WTC11 (cell line): Measurements from ENCODE around the gene ADCY6. TPM values are rescaled to one million over a fixed set of nuclear protein-coding genes. Genes with fewer than 3 reads are reported as not detected.

Experiments used
- ATAC-seq: fragments of 200-7000 bp; cut with Tn5 transposase; 2 replicates; pipeline ENCODE4 v1.10.0; 2021; ENCODE audit warnings: mild to moderate bottlenecking, moderate library complexity
- CTCF ChIA-PET: fragments of 300-600 bp; sonication (Branson Sonifier 250); formaldehyde crosslinking; loops from one replicate; lab custom pipeline; 2021; ENCODE audit warnings: antibody characterized with exemption; lab: Charles Lee
- POLR2A ChIA-PET: fragments of 350-600 bp; sonication (Branson Sonifier 250); formaldehyde crosslinking; loops from one replicate; lab custom pipeline; 2021; ENCODE audit warnings: antibody characterized with exemption; lab: Charles Lee
- DNase-seq: peaks from one replicate; pipeline ENCODE4 v3.0.0; 2021; ENCODE audit warnings: low spot score
- H3K27ac Mint-ChIP-seq: 2 replicates; pipeline ENCODE4 v1.8.0; 2021; ENCODE audit warnings: mixed read lengths
- H3K27me3 Mint-ChIP-seq: 2 replicates; pipeline ENCODE4 v1.8.0; 2021; ENCODE audit warnings: low read depth, mild to moderate bottlenecking, moderate library complexity, mixed read lengths
- H3K36me3 Mint-ChIP-seq: 2 replicates; pipeline ENCODE4 v1.8.0; 2021; ENCODE audit warnings: mixed read lengths
- H3K4me1 Mint-ChIP-seq: 2 replicates; pipeline ENCODE4 v1.8.0; 2022; ENCODE audit warnings: mixed read lengths
- H3K4me3 Mint-ChIP-seq: 2 replicates; pipeline ENCODE4 v1.8.0; 2021; ENCODE audit warnings: mild to moderate bottlenecking, moderate library complexity, mixed read lengths
- H3K9me3 Mint-ChIP-seq: 2 replicates; pipeline ENCODE4 v1.8.0; 2021; ENCODE audit warnings: mixed read lengths
- AFF4 ChIP-seq: sonication (generic); formaldehyde crosslinking; IDR thresholded peaks from 2 replicates; pipeline ENCODE4 v1.8.1; 2023; ENCODE audit warnings: mild to moderate bottlenecking, missing genetic modification reagents, borderline replicate concordance
- ATF1 ChIP-seq: sonication (generic); formaldehyde crosslinking; IDR thresholded peaks from 2 replicates; pipeline ENCODE4 v1.8.1; 2023; ENCODE audit warnings: mild to moderate bottlenecking, moderate library complexity, missing genetic modification reagents
- CREB1 ChIP-seq: sonication (generic); formaldehyde crosslinking; IDR thresholded peaks from 2 replicates; pipeline ENCODE4 v1.8.0; 2023; ENCODE audit warnings: mild to moderate bottlenecking, missing genetic modification reagents
- ESRRA ChIP-seq: sonication (generic); formaldehyde crosslinking; IDR thresholded peaks from 2 replicates; pipeline ENCODE4 v1.8.1; 2022; ENCODE audit warnings: mild to moderate bottlenecking, missing genetic modification reagents, borderline replicate concordance
- GRHL2 ChIP-seq: fragments of 250-450 bp; sonication (Bioruptor Pico); IDR thresholded peaks from 2 replicates; pipeline ENCODE4 v1.8.0; 2022; ENCODE audit warnings: mild to moderate bottlenecking, moderate library complexity; ENCODE audit not compliant: insufficient replicate concordance, severe bottlenecking
- GTF2I ChIP-seq: fragments of 250-450 bp; sonication (Bioruptor Pico); conservative IDR thresholded peaks from 2 replicates; pipeline ENCODE4 v1.4.0; 2021; ENCODE audit warnings: mild to moderate bottlenecking
- JUN ChIP-seq: sonication (generic); formaldehyde crosslinking; IDR thresholded peaks from 2 replicates; pipeline ENCODE4 v1.8.0; 2023; ENCODE audit warnings: mild to moderate bottlenecking, missing genetic modification reagents
- KAT7 ChIP-seq: sonication (generic); formaldehyde crosslinking; IDR thresholded peaks from 2 replicates; pipeline ENCODE4 v1.8.1; 2023; ENCODE audit warnings: missing genetic modification reagents, mild to moderate bottlenecking, borderline replicate concordance
- MAX ChIP-seq: sonication (generic); formaldehyde crosslinking; IDR thresholded peaks from 2 replicates; pipeline ENCODE4 v1.8.0; 2022; ENCODE audit warnings: mild to moderate bottlenecking, missing genetic modification reagents
- MXD4 ChIP-seq: fragments of 250-450 bp; sonication (Bioruptor Pico); IDR thresholded peaks from 2 replicates; pipeline ENCODE4 v1.8.0; 2021; ENCODE audit warnings: mild to moderate bottlenecking, moderate library complexity, borderline replicate concordance
- MYBL2 ChIP-seq: sonication (generic); formaldehyde crosslinking; IDR thresholded peaks from 2 replicates; pipeline ENCODE4 v1.8.1; 2023; ENCODE audit warnings: mild to moderate bottlenecking, moderate library complexity, missing genetic modification reagents
- NFE2L1 ChIP-seq: sonication (generic); formaldehyde crosslinking; IDR thresholded peaks from 2 replicates; pipeline ENCODE4 v1.8.1; 2023; ENCODE audit warnings: missing genetic modification reagents
- TP53 ChIP-seq: sonication (generic); formaldehyde crosslinking; IDR thresholded peaks from 2 replicates; pipeline ENCODE4 v1.8.1; 2023; ENCODE audit warnings: mild to moderate bottlenecking, missing genetic modification reagents
- USF1 ChIP-seq: sonication (generic); formaldehyde crosslinking; IDR thresholded peaks from 2 replicates; pipeline ENCODE4 v1.8.0; 2022; ENCODE audit warnings: mild to moderate bottlenecking, missing genetic modification reagents
- ZBTB43 ChIP-seq: sonication (generic); formaldehyde crosslinking; IDR thresholded peaks from 2 replicates; pipeline ENCODE4 v1.8.1; 2023; ENCODE audit warnings: mild to moderate bottlenecking, missing genetic modification reagents
- ZMAT4 ChIP-seq: fragments of 250-450 bp; sonication (Bioruptor Pico); IDR thresholded peaks from 2 replicates; pipeline ENCODE4 v1.9.0; 2021; ENCODE audit warnings: mild to moderate bottlenecking
- ZNF317 ChIP-seq: sonication (generic); formaldehyde crosslinking; IDR thresholded peaks from 2 replicates; pipeline ENCODE4 v1.8.1; 2023; ENCODE audit warnings: low read depth, mild to moderate bottlenecking, moderate library complexity, missing genetic modification reagents, borderline replicate concordance
- ZNF396 ChIP-seq: fragments of 250-450 bp; sonication (Bioruptor Pico); IDR thresholded peaks from 2 replicates; pipeline ENCODE4 v1.8.0; 2021; ENCODE audit warnings: mild to moderate bottlenecking, moderate library complexity, borderline replicate concordance
- ZNF671 ChIP-seq: fragments of 250-450 bp; sonication (Bioruptor Pico); IDR thresholded peaks from 2 replicates; pipeline ENCODE4 v1.8.0; 2021; ENCODE audit warnings: mild to moderate bottlenecking
- total RNA-seq: library from RNA; stranded (reverse); gene quantifications from 3 replicates; pipeline ENCODE4 v1.2.3, GENCODE V29; 2021
- TF ChIP-seq, protein P1 (sequence below): sonication (generic); formaldehyde crosslinking; IDR thresholded peaks from 2 replicates; pipeline ENCODE4 v1.8.1; 2022; ENCODE audit warnings: missing genetic modification reagents, borderline replicate concordance

ADCY6 gene
- total RNA-seq, 1 experiment from 2014 or later = 12.8 TPM

- TF ChIP-seq AFF4 (CRISPR knock-in tag) = no peak
Observed at GRCh38 chr12:48783432-48783831, 5.5 kb downstream of the ADCY6 start (continued).

GRCh38 chr12:48782457-48783395 lies 6.2 kb downstream of the ADCY6 start:
- no peak overlapping the region for H3K4me3 Mint-ChIP-seq
- H3K27me3 Mint-ChIP-seq = peaks cover 10% of the 10 kb centered on the region
- ATAC-seq (peak; percentile 20), DNase-seq (no peak)
- POLR2A ChIA-PET = interaction anchor here (0.6 kb wide), 1 partner anchor 31 kb away, joined by 4 read pairs; no protein-coding TSS in a partner anchor
- no peak overlapping the region for H3K27ac Mint-ChIP-seq
- no peaks in the 10 kb centered on the region for H3K36me3 Mint-ChIP-seq
- TF ChIP-seq USF1 (no peak), MYBL2 (CRISPR knock-in tag) (no peak), JUN (CRISPR knock-in tag) (no peak)
- no peaks in the 10 kb centered on the region for H3K9me3 Mint-ChIP-seq
- peaks cover 17% of the 10 kb centered on the region for H3K4me1 Mint-ChIP-seq
- CTCF ChIA-PET = interaction anchor here (1.0 to 2.0 kb wide), 3 partner anchors 12 to 32 kb away, joined by 3 to 5 read pairs (median 4); no protein-coding TSS in a partner anchor

- Mint-ChIP-seq H3K27me3 (peaks cover 3% of the 10 kb centered on the region), H3K27ac (no peak overlapping the region), H3K4me1 (peaks cover 18% of the 10 kb centered on the region), H3K4me3 (no peak overlapping the region), H3K36me3 (no peaks in the 10 kb centered on the region), H3K9me3 (no peaks in the 10 kb centered on the region)
- CTCF ChIA-PET = interaction anchor here (2.0 kb wide), 1 partner anchor 12 kb away, joined by 5 read pairs; no protein-coding TSS in a partner anchor
- TF ChIP-seq JUN (CRISPR knock-in tag) (no peak), ZNF396 (CRISPR knock-in tag) (no peak), MXD4 (CRISPR knock-in tag) (no peak), TP53 (CRISPR knock-in tag) (no peak), ZNF317 (CRISPR knock-in tag) (no peak), MAX (no peak), ZNF671 (CRISPR knock-in tag) (no peak), GTF2I (CRISPR knock-in tag) (no peak), ZBTB43 (CRISPR knock-in tag) (no peak), ZMAT4 (CRISPR knock-in tag) (no peak), ESRRA (CRISPR knock-in tag) (no peak), ATF1 (no peak), NFE2L1 (CRISPR knock-in tag) (no peak), GRHL2 (CRISPR knock-in tag) (no peak), CREB1 (CRISPR knock-in tag) (no peak), KAT7 (CRISPR knock-in tag) (no peak)
- TF ChIP-seq, protein P1, sequence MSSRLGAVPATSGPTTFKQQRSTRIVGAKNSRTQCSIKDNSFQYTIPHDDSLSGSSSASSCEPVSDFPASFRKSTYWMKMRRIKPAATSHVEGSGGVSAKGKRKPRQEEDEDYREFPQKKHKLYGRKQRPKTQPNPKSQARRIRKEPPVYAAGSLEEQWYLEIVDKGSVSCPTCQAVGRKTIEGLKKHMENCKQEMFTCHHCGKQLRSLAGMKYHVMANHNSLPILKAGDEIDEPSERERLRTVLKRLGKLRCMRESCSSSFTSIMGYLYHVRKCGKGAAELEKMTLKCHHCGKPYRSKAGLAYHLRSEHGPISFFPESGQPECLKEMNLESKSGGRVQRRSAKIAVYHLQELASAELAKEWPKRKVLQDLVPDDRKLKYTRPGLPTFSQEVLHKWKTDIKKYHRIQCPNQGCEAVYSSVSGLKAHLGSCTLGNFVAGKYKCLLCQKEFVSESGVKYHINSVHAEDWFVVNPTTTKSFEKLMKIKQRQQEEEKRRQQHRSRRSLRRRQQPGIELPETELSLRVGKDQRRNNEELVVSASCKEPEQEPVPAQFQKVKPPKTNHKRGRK (CRISPR knock-in tag) = no peak
- no peak for DNase-seq
- POLR2A ChIA-PET = no interaction called here
- ATAC-seq = no peak
Observed at GRCh38 chr12:48781750-48782456, 7.0 kb downstream of the ADCY6 start.
